Neural cell (in vitro differentiated cells): ENCODE results near the gene CSPG4.

Experiments
- POLR2AphosphoS5 ChIP-seq: IDR thresholded peaks from 2 replicates; pipeline ENCODE4 v1.6.1; 2012
- RAD21 ChIP-seq: fragments of 450-650 bp; conservative IDR thresholded peaks from 2 replicates; pipeline ENCODE4 v1.6.1; 2014; ENCODE audit warnings: antibody characterized with exemption, mild to moderate bottlenecking, moderate library complexity
- SMC3 ChIP-seq: fragments of 450-650 bp; conservative IDR thresholded peaks from 2 replicates; pipeline ENCODE4 v1.6.1; 2014; ENCODE audit warnings: antibody characterized with exemption, mild to moderate bottlenecking, moderate library complexity; ENCODE audit not compliant: poor library complexity
- TF ChIP-seq, protein P1 (sequence below): fragments of 450-650 bp; IDR thresholded peaks from 2 replicates; pipeline ENCODE4 v1.5.1; 2014; ENCODE audit warnings: antibody characterized with exemption, mild to moderate bottlenecking, moderate library complexity; ENCODE audit not compliant: poor library complexity, severe bottlenecking

DNA sequence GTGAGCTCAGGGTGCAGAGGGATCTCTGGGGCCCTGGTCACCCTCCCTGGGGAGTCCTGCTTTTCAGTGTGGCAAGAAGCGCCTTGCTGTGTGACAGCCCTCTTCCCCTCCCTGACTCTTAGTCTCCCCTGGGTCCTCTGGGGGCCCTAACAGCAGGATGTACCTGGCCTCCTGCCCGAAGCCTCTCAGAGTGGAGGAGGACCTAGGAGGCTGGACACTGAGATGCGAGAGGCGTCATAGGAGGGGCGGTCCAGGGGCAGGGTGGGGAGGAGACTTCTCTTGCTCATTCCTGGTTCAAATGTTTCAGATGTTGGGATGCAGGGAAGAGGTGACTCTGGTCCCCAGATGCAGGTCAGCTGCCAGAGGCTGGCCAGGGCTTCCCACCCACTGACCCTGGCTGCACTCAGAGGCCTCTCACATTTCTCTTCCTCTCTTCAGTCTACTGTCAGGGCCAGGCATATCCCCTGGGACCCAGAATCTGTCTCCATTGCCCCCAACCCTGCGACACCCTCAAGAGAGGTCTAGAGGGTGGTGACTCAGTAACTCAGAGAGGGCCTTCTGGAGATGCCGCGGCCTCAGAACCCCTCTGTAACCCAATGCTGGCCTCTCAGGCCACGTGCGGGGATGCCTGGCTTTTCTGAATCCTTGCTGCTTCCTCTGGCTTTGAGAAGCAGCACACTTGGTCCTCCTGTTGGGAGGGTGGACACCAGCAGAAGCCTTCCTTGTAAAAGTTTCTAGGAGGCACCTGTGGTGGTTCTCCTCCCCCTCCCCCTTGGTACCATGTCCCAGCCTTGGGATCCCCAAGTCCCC is 39.0 kb downstream of the CSPG4 start:
- TF ChIP-seq, protein P1, sequence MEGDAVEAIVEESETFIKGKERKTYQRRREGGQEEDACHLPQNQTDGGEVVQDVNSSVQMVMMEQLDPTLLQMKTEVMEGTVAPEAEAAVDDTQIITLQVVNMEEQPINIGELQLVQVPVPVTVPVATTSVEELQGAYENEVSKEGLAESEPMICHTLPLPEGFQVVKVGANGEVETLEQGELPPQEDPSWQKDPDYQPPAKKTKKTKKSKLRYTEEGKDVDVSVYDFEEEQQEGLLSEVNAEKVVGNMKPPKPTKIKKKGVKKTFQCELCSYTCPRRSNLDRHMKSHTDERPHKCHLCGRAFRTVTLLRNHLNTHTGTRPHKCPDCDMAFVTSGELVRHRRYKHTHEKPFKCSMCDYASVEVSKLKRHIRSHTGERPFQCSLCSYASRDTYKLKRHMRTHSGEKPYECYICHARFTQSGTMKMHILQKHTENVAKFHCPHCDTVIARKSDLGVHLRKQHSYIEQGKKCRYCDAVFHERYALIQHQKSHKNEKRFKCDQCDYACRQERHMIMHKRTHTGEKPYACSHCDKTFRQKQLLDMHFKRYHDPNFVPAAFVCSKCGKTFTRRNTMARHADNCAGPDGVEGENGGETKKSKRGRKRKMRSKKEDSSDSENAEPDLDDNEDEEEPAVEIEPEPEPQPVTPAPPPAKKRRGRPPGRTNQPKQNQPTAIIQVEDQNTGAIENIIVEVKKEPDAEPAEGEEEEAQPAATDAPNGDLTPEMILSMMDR, result no peak
- TF ChIP-seq RAD21, result no peak
- no peak for TF ChIP-seq SMC3
- no peak for TF ChIP-seq POLR2AphosphoS5
